Measurements from ENCODE around the gene TOMM20.

TOMM20 gene

GRCh38 chr1:235069577-235070563 is 58.8 kb downstream of the TOMM20 start:
- no peak for TF ChIP-seq CTCF (IDR thresholded peaks at IDR 0.05; ENCODE audit: low read depth, low read length)
- Histone ChIP-seq H3K36me3 (no peaks in the 10 kb centered on the region), H3K27me3 (ENCODE audit: insufficient read depth, low read depth, severe bottlenecking) (no peaks in the 10 kb centered on the region), H3K27ac (no peak overlapping the region), H3K4me3 (ENCODE audit: low read depth, low read length) (no peak overlapping the region), H3K9me3 (ENCODE audit: severe bottlenecking) (no peaks in the 10 kb centered on the region)
- DNase-seq, result no peak

GRCh38 chr1:235069176-235069575 is 59.5 kb downstream of the TOMM20 start:
- DNase-seq, result no peak
- Histone ChIP-seq H3K27ac (no peak overlapping the region), H3K4me3 (ENCODE audit: low read depth, low read length) (no peak overlapping the region), H3K36me3 (no peaks in the 10 kb centered on the region), H3K27me3 (ENCODE audit: insufficient read depth, low read depth, severe bottlenecking) (no peaks in the 10 kb centered on the region), H3K9me3 (ENCODE audit: severe bottlenecking) (no peaks in the 10 kb centered on the region)
- no peak for TF ChIP-seq CTCF (IDR thresholded peaks at IDR 0.05; ENCODE audit: low read depth, low read length)

- no peaks in the 10 kb centered on the region for H3K36me3 ChIP-seq
- no peak overlapping the region for H3K4me3 ChIP-seq (ENCODE audit: low read depth, low read length)
- no peak overlapping the region for H3K27ac ChIP-seq
- no peak for TF ChIP-seq CTCF (IDR thresholded peaks at IDR 0.05; ENCODE audit: low read depth, low read length)
- H3K9me3 ChIP-seq (ENCODE audit: severe bottlenecking), result no peaks in the 10 kb centered on the region
- no peak for DNase-seq
- H3K27me3 ChIP-seq (ENCODE audit: insufficient read depth, low read depth, severe bottlenecking), result no peaks in the 10 kb centered on the region
These were observed 60.2 kb downstream of the TOMM20 start for GRCh38 chr1:235068158-235069121.

- TF ChIP-seq CTCF (IDR thresholded peaks at IDR 0.05; ENCODE audit: low read depth, low read length), result no peak
- Histone ChIP-seq H3K27me3 (ENCODE audit: insufficient read depth, low read depth, severe bottlenecking) (no peaks in the 10 kb centered on the region), H3K4me3 (ENCODE audit: low read depth, low read length) (no peak overlapping the region), H3K36me3 (no peaks in the 10 kb centered on the region), H3K9me3 (ENCODE audit: severe bottlenecking) (no peaks in the 10 kb centered on the region), H3K27ac (no peak overlapping the region)
- DNase-seq, result no peak
These were observed 61.1 kb downstream of the TOMM20 start for GRCh38 chr1:235067396-235068157.

GRCh38 chr1:235063068-235063765 is 65.4 kb downstream of the TOMM20 start:
- Histone ChIP-seq H3K9me3 (ENCODE audit: severe bottlenecking) (no peaks in the 10 kb centered on the region), H3K27ac (no peak overlapping the region), H3K27me3 (ENCODE audit: insufficient read depth, low read depth, severe bottlenecking) (no peaks in the 10 kb centered on the region), H3K36me3 (no peaks in the 10 kb centered on the region), H3K4me3 (ENCODE audit: low read depth, low read length) (no peak overlapping the region)
- DNase-seq, result no peak
- no peak for TF ChIP-seq CTCF (IDR thresholded peaks at IDR 0.05; ENCODE audit: low read depth, low read length)

Data from WERI-Rb-1 (cell line).